Colonic mucosa (tissue), 4 donors: Measurements from ENCODE around the gene MN1. TPM values are rescaled to one million over a fixed set of nuclear protein-coding genes. Genes with fewer than 3 reads are reported as not detected.
"Not testable (repeated sequence)": the region's sequence is repeated elsewhere in the genome, so short reads cannot be mapped to it uniquely, and the experiment has no call there.

ENCODE experiments used
- DNase-seq: peaks from one replicate; pipeline ENCODE4 v3.0.0-alpha.2; 2020
- H3K27ac ChIP-seq: fragments of 200-600 bp; one replicate; pipeline ENCODE4 v1.8.0; 2021
- H3K27me3 ChIP-seq: fragments of 200-600 bp; one replicate; pipeline ENCODE4 v1.8.0; 2021
- H3K36me3 ChIP-seq: fragments of 200-600 bp; one replicate; pipeline ENCODE4 v1.8.0; 2021
- H3K4me1 ChIP-seq: fragments of 200-600 bp; one replicate; pipeline ENCODE4 v1.8.0; 2021; ENCODE audit warnings: mild to moderate bottlenecking
- H3K4me3 ChIP-seq: fragments of 200-600 bp; one replicate; pipeline ENCODE4 v1.8.0; 2021
- H3K9ac ChIP-seq, 2 donors: one replicate each; pipeline ENCODE4 v1.7.0; 2013; ENCODE audit warnings: control low read depth in 2 of 2, low read depth in 2 of 2, low read length in 2 of 2
- H3K9me3 ChIP-seq: fragments of 200-600 bp; one replicate; pipeline ENCODE4 v1.8.0; 2021
- CTCF ChIP-seq: fragments of 200-600 bp; IDR thresholded peaks from one replicate; pipeline ENCODE4 v1.8.0; 2022; ENCODE audit warnings: antibody characterized with exemption, mild to moderate bottlenecking
- intact Hi-C: fragments of 100-400 bp; cut with DNase I; formaldehyde crosslinking; loops from one replicate; pipeline ENCODE4 v1.14.1; 2022
- total RNA-seq, 2 donors: library from RNA; stranded (reverse); fragmentation: NEBNext Ultra II Directional in 1 of 2; extraction: Animal tissue kit (Norgen Biotek cat#: 25700) in 1 of 2; gene quantifications; one replicate each; pipeline ENCODE4 v1.2.1, GENCODE V29; 2021
- donor health status: healthy.
- donor health status: DM: no; HTN: no; CAD: no.
- donor health status: DM: no; HTN: no; CAD: no.

The MN1 gene
- total RNA-seq, 2 donors from 2014 or later, result 0.67 to 1.5 TPM

GRCh38 chr22:27745809-27746208, 55.7 kb downstream of the MN1 start:
- Histone ChIP-seq H3K4me3 (no peak overlapping the region), H3K9ac (no peak overlapping the region), H3K4me1 (no peaks in the 10 kb centered on the region), H3K9me3 (no peaks in the 10 kb centered on the region), H3K27ac (no peak overlapping the region), H3K27me3 (no peaks in the 10 kb centered on the region), H3K36me3 (no peaks in the 10 kb centered on the region)
- DNase-seq, result no peak
- intact Hi-C loops, result no loop called here
- TF ChIP-seq CTCF, result no peak

- Histone ChIP-seq H3K27ac (no peak overlapping the region), H3K27me3 (no peaks in the 10 kb centered on the region), H3K4me3 (no peak overlapping the region), H3K36me3 (no peaks in the 10 kb centered on the region), H3K9me3 (no peaks in the 10 kb centered on the region), H3K9ac (no peak overlapping the region), H3K4me1 (no peaks in the 10 kb centered on the region)
- TF ChIP-seq CTCF, result no peak
- intact Hi-C loops, result no loop called here
- no peak for DNase-seq
Measured at GRCh38 chr22:27745154-27745553, 56.4 kb downstream of the MN1 start.

- H3K9me3 ChIP-seq, H3K36me3 ChIP-seq, H3K4me3 ChIP-seq, intact Hi-C loops, DNase-seq, H3K9ac ChIP-seq, H3K27ac ChIP-seq, H3K27me3 ChIP-seq, H3K4me1 ChIP-seq: not testable (repeated sequence)
Measured at GRCh38 chr22:27744078-27744477, 57.5 kb downstream of the MN1 start.

- no peak overlapping the region for H3K27ac ChIP-seq
- no peaks in the 10 kb centered on the region for H3K36me3 ChIP-seq
- intact Hi-C loops, result no loop called here
- H3K9ac ChIP-seq, result no peak overlapping the region
- no peaks in the 10 kb centered on the region for H3K9me3 ChIP-seq
- no peak for DNase-seq
- no peaks in the 10 kb centered on the region for H3K27me3 ChIP-seq
- no peaks in the 10 kb centered on the region for H3K4me1 ChIP-seq
- no peak overlapping the region for H3K4me3 ChIP-seq
- no peak for TF ChIP-seq CTCF
Measured at GRCh38 chr22:27740202-27740748, 61.3 kb downstream of the MN1 start.

GRCh38 chr22:27737521-27737920, 64.0 kb downstream of the MN1 start:
- no peak for DNase-seq
- no peaks in the 10 kb centered on the region for H3K9me3 ChIP-seq
- intact Hi-C loops, result no loop called here
- H3K4me3 ChIP-seq, result no peak overlapping the region
- TF ChIP-seq CTCF, result no peak
- H3K9ac ChIP-seq, result no peak overlapping the region
- no peaks in the 10 kb centered on the region for H3K27me3 ChIP-seq
- H3K4me1 ChIP-seq, result no peaks in the 10 kb centered on the region
- H3K36me3 ChIP-seq, result no peaks in the 10 kb centered on the region
- H3K27ac ChIP-seq, result no peak overlapping the region

GRCh38 chr22:27734066-27734465, 67.5 kb downstream of the MN1 start:
- TF ChIP-seq CTCF, result no peak
- Histone ChIP-seq H3K9ac (no peak overlapping the region), H3K4me3 (no peak overlapping the region), H3K4me1 (no peaks in the 10 kb centered on the region), H3K9me3 (no peaks in the 10 kb centered on the region), H3K36me3 (no peaks in the 10 kb centered on the region), H3K27ac (no peak overlapping the region), H3K27me3 (no peaks in the 10 kb centered on the region)
- intact Hi-C loops, result no loop called here
- DNase-seq, result no peak
